Globus pallidus (tissue), 1 donor: ENCODE data around the gene RIC3.
A peak's percentile ranks its signal among the peaks of the same experiment; 100 is the strongest.
"Not testable (repeated sequence)": the region's sequence is repeated elsewhere in the genome, so short reads cannot be mapped to it uniquely, and the experiment has no call there.

Experiments
- DNase-seq: peaks from one replicate; pipeline ENCODE4 v3.0.0-alpha.2; 2015; ENCODE audit warnings: low spot score

Gene RIC3

DNA sequence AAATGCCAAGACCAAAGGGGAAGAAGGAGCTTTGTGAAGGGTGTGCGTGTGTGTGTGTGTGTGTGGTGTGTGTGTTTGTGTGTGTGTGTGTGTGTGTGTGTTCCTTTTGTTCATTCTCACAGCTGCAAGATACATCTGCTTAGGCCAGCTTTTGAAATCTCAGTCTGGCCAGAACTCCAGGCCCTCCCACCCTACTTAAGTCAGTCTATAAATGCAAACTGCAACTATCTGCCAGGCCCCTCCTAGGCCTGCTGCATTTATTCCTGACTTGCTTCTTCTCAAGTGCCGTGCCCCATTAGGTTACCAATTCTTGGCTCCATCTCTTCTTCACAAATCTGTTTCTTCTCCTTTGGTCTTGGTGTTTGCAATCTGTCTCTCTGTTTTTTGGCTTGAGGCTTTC, 21.6 kb upstream of the RIC3 start:
- no peak for DNase-seq

DNA sequence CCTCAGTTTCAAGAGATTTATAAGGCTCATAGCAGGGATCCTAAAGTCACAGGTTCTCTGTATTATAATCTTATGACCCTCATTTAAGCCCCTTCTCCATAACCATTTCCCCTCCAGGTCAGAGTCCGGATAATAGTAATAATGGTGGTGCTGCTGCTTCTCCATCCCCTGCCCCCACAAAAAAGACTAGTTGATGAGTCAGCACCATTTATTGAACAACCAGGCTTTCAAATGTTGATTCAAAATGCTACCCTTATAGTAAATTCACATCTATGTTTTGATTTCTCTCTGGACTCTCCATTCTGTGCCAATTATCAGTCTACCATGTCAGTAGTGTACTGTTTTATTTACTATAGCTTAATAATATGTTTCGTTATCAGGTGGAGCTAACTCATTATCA, 17.6 kb upstream of the RIC3 start:
- DNase-seq = no peak

DNA sequence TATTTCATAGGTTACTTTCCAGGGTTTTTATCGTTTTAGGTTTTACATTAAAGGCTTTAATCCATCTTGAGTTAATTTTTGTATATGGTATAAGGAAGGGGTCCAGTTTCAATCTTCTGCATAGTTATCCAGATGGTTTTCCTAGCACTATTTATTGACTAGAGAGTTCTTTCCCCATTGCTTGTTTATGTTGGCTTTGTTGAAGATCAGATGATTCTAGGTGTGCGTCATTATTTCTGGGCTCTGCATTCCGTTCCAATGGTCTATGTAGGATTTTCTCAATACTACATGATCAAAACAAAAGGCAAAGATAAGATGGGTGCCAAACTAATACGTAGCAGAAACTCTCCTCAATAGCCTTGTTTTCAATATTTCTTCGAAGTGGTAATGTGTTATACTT, 14.3 kb upstream of the RIC3 start:
- DNase-seq = no peak

GRCh38 chr11:8180469-8180868, 11.6 kb upstream of the RIC3 start:
- no peak for DNase-seq

GRCh38 chr11:8178297-8178696, 9.5 kb upstream of the RIC3 start:
- no peak for DNase-seq

DNA sequence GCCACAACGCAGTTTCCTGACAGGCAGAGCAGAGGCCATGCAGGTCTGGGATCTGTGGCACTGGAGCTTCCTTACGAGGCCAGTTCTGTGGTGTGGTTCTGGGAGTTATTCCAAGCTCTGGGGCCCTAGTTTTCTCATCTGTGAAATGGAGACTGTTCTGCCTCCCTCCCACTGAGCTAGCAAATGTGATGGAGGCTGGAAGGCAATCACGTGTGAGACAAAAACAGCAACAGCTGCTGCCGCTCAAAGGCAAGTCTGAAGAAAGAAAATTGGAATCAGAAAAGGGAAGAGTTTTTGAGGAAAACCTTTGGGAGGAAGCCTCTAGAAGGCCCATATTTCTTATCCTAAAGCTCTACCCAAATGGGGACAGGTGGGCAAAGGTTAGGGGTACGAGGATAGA, 8.3 kb upstream of the RIC3 start:
- no peak for DNase-seq

DNA sequence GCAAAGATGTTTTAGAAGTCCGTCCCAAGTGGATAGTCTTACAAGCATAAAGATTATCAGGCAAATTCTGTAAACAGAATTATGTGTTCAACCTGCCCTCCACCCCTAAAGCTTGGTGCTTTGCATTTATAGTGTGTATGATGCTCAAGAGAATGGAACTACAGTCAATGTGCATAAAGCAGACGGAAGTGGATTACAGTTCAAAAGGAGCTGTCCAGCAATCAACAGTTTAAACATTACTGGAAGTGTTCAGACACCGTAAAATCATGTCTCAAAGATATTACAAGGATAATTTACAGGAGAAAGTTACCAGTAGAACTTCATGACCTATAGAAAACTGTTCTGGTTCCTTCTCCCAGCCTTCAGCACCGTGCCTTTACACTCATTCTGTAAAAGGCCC, 1.0 kb downstream of the RIC3 start:
- DNase-seq = no peak

GRCh38 chr11:8164746-8165145, 4.1 kb downstream of the RIC3 start:
- DNase-seq = no peak

- DNase-seq = not testable (repeated sequence)
Observed at GRCh38 chr11:8161627-8162304, 7.1 kb downstream of the RIC3 start.

DNA sequence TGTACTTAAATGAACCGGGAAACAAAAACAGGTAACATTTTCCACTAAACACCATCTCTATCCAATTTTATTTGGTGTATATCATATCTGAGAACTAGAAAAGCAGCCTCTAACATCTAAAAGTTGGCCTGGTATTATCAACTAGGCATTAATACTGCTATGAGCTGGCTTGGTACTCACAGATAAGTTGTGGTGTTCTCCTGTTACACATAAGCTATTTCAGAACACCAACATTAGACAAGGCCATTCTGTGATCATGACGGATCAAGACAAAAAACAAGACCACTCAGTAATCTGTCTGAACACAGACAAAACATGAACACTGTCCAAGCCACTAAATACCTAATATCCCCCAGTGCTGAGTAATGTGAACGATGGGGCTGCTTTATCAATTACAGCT, 11.9 kb downstream of the RIC3 start:
- DNase-seq = no peak

- no peak for DNase-seq
Observed at GRCh38 chr11:8149726-8150125, 19.1 kb downstream of the RIC3 start.

DNA sequence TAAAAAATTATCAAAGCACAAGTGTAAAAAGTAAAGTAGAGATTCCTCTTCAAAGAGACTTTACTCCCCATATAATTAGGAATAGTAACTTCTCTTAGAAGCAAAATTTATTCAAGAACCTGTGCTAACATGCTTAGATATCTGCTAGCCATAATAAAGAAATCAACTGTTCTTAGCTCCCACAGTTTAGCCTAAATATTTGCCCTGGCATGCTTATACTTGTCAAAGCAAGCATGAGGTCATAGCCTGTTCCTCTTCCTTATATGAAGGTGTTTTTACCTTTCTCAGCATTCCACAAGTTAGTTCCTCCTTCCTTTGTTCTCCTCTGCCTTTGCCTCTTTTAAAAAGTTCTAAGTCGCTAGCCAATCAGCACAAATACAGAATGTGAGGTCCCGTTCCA, 30.3 kb downstream of the RIC3 start:
- DNase-seq = no peak

GRCh38 chr11:8127447-8127846, 41.4 kb downstream of the RIC3 start:
- peak; percentile 26 for DNase-seq

DNA sequence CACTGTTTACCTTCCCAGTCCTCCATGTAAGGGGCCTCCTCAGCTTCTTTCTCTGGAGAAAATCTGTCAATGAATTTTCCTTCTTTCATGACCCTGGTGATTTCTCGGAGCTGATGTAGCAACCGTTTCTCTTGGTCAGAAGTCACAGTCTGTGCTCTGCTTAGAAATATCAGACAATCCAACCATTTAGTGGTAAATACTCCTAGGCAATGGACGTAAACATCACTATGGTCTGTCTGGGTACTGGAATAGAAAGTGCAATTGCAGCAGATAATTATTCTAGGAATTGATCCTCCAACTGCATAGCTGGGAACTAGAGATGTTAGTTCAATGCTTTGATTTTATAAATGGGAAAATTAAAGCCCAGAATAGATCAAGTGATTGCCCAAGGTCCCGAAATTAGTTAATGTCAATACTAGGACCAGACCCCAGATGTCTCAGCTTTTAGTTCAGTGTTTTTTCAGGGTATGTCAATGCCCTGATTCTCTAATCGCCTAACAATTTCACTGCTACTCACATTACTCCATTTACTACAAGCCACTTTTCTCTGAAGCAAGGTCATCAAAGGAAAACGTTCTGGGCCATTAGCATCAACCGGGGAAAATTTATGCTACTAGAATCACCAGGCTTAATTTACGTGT, 42.1 kb downstream of the RIC3 start:
- DNase-seq = no peak

GRCh38 chr11:8122173-8122764, 46.6 kb downstream of the RIC3 start:
- no peak for DNase-seq

- peak; percentile 32 for DNase-seq
Observed at GRCh38 chr11:8111636-8112035, 57.2 kb downstream of the RIC3 start.

DNA sequence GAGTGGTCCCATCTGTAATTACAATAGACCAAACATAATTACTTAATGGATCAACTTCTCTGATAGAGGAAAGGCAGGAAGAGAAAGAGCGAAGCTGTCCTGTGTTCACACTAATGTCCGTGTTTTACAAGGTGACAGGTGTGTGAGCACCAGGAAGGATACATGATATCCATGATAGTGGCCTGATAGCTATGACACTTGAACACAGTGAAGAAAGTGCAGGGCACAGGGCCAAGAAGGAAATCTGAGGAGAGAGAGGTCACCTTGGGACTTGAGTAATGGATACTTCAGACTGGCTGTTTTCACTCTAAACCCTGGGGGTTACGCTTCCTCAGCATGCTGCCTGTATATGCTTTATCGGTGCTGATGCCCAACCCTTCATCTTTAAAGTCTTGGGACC, 58.4 kb downstream of the RIC3 start:
- no peak for DNase-seq

DNA sequence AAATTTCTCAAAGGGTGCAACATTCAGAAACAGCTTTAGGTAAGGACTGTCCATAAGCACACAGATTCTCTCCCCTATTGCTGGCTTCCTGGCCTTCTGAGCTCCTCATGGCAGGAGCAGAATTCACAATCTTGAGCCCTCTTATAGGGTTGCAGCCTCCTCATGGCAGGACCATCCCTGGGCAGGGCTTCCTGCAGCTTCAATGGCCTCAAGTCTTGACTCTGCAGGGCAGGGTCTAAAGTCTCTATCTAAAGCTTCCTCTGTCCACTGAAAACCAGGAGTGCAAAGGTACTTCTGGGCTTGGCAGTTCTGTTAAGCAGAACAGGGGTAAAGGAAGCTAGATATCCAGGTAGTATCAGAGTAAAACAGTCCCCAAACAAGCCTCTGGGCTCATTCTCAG, 59.1 kb downstream of the RIC3 start:
- no peak for DNase-seq

DNA sequence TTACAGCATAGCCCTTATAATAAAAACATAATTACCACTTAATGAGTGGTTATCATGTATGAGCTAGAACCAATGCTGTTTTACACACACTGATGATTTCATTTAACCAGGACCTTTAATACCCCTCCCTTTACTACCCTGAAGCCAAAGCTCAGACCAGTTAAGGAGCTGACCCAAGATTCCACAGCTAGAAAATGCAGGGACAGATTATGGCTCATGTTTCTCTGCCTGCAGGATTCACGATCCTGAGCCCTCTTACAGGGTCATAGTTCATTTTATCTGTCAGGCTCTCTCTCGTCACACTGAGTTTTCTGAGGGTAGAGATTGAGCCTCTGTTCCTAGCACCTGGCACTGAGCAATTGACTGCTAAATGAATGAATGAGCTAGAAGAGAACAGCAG, 60.4 kb downstream of the RIC3 start:
- no peak for DNase-seq

- no peak for DNase-seq
Observed at GRCh38 chr11:8107642-8108041, 61.2 kb downstream of the RIC3 start.

GRCh38 chr11:8106679-8107078, 62.1 kb downstream of the RIC3 start:
- no peak for DNase-seq

- DNase-seq = no peak
Observed at GRCh38 chr11:8105666-8106065, 63.2 kb downstream of the RIC3 start.

- DNase-seq = no peak
Observed at GRCh38 chr11:8105133-8105532, 63.7 kb downstream of the RIC3 start.

DNA sequence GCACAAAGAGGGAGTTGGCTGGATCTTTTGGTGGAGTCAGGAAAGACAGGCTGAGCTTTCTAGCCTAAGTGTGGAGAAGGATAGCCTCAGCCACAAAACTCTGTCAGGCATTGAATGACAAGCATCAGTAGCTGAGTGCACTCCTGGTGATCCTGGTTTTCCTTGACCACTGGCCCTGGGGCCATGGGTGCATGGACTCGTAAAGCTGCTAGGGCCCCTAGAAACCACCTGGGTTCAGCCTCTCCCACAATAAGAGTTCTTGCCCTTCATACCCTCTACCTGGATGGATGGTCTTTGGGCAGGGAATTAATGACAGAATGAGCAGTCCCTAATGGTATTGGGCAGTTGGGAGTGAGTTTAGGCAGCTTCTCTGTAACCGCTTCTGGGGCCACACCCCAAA, 64.9 kb downstream of the RIC3 start:
- DNase-seq = no peak
